GM21381 (cell line): Measurements from ENCODE around the gene PAPPA2.

Experiments
- ATAC-seq: cut with Tn5 transposase; IDR thresholded peaks from one replicate; pipeline ENCODE4 v1.9.1; 2021; ENCODE audit warnings: mild to moderate bottlenecking, moderate library complexity; ENCODE audit not compliant: unreplicated experiment

Gene PAPPA2

DNA sequence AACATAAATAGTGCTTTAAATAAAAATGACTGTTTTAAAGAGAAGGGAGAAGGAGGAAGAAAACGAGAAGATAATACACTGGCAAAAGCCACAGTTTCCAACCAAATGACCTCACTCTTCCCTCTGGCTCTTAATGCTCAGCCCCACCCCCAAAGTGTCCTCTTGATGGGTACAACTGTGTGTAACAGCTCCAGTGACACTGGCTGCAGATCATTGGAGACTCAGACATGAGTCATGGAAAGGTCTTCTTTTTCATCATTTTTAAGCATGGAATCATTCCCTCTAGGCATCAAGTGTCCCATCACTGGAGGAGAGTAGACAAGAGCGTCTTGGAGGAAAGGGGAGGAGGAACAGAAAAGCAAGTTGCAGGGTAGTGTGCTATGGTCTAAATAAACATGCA lies 333.0 kb downstream of the PAPPA2 start:
- ATAC-seq, result no peak

- no peak for ATAC-seq
These were observed 333.6 kb downstream of the PAPPA2 start for GRCh38 chr1:176796583-176796982.

- no peak for ATAC-seq
These were observed 336.4 kb downstream of the PAPPA2 start for GRCh38 chr1:176799327-176799726.

DNA sequence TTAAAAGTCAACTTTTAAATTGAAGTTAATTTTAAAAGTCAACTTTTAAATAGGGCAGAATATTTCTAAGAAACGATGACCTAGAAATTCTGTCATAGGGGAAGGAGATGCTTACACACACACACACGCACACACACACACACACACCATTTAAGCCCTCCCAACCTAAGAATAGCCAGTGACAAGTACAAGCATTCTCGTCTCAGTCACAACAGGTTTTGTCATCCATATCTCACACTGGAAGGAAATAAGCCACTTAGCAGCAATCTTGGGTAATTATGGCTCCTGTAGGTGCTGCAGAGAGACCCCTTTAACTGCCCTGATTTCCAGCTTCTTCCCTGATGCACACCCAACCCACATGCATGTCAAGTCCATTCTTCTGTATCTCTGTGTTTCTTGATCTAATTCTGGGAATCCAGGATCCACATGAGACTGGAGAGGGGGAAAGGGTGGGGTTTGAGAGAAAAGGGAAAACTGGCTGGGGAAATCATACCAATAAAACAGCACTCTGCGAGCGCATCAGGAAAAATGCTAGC lies 338.1 kb downstream of the PAPPA2 start:
- ATAC-seq, result no peak

DNA sequence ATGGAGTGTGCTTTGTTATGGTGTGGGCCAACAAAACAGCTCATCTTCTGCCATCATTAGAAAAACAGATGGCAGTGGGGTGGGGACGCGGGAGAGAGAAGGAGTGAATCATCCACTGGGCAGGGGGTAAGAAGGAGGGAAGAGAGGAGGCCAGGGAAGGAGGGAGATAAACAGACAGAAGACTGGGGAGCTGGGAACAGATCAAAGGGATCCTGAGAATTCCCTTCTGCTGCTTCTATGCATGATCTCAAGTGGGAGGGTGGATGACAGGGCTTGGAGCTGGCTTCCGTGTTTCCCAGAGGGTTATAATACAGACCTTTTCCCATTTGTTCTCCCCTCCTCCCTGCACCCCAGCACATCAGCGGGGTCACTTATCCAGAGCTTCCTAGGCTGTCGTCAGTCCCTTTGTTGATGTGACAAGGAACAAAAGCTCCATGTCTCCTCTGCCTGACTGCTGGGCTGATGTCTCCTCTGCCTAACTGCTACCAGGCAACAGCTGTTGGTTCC lies 338.6 kb downstream of the PAPPA2 start:
- ATAC-seq, result no peak

DNA sequence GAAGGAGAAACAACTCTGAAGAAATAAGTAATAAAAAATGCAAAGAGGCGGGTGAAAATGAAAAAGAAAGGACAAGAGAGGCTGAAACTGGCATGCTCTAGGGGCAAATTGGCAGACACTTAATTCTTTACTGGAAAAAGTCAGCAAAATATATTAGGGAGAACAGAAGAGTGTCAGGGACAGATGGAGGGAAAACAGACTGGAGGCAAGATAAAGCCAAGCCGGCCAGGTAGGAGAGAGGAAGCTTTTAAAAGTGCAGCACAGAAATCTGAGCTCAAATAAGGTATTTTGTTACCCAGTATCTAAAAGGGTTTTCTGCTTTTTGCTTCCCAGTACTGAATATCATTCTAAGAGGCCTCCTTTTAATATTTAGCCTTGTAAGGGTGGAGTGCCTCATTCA lies 339.3 kb downstream of the PAPPA2 start:
- ATAC-seq, result no peak

GRCh38 chr1:176803042-176803441 lies 340.1 kb downstream of the PAPPA2 start:
- no peak for ATAC-seq

DNA sequence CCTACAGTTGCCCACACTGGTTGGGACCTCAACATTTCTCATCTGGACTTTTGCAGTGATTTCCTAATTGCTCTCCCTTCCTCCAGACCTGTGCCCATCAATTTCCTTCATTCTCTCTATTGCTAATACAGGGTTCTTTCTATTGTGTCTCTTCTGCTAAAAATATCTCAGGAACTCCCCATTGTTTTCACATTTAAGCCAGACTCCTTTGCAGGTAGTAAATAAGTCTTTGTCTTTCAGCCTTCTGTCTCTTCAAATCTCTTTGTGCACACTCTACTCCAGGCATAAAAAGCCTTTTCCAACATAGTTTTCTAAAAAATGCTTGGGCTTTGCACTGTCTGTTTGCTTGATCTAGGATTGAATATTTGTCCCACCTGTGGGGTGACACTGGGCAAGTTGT lies 340.6 kb downstream of the PAPPA2 start:
- ATAC-seq, result no peak

DNA sequence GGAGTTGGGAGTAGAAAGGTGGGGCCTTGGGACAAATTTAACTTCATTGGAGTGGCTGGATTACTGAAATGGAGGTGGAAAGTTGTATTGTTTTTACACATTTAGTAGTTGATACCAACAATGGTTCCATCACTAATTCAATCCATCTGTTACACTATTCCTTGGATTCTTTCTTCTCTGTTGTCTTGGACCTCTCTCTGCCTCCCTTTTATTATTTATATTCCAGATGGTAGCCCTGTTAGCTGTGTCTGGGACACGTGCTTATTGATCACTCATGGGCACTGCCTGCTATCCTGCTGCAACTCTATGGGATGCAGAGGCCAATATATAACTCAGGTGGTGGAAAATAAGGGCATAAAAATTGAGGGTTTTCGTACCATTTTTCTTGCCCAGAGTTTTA lies 346.3 kb downstream of the PAPPA2 start:
- no peak for ATAC-seq

- ATAC-seq, result no peak
These were observed 348.7 kb downstream of the PAPPA2 start for GRCh38 chr1:176811511-176812288.

DNA sequence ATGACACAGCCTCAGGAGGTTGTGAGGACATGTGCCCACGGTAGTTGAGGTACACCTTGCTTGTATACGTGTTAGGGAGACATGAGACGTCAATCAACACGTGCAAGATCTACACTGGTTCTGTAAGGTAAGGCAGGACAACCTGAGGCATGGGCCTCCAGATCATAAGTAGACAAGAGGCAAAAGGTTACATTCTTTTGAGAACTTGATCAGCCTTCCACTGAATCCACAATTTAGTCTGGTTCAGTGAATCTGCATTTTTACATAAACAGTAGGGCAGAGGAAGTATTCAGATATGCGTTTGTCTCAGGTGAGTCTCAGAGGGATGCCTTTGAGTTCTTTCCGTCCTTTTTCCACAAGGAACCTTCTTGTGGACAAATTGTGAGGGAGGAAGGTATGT lies 352.6 kb downstream of the PAPPA2 start:
- no peak for ATAC-seq

DNA sequence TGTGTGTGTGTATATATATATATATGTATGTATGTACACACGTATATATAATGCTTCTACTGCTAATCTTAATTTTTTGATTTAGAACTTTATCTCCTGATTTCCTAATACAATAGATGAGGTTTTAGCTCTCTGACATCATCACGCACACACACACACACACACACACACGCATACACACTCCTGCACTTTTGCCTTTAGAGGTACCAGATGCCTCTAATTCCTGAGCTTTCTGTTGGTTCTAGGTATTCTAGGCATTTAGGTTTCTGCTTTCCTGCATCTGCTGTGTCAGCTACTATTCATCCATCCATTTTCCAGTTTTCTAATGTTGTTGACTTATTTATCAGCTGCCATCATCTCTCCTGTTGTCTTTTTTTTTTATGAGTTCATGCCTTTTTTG lies 353.3 kb downstream of the PAPPA2 start:
- no peak for ATAC-seq

DNA sequence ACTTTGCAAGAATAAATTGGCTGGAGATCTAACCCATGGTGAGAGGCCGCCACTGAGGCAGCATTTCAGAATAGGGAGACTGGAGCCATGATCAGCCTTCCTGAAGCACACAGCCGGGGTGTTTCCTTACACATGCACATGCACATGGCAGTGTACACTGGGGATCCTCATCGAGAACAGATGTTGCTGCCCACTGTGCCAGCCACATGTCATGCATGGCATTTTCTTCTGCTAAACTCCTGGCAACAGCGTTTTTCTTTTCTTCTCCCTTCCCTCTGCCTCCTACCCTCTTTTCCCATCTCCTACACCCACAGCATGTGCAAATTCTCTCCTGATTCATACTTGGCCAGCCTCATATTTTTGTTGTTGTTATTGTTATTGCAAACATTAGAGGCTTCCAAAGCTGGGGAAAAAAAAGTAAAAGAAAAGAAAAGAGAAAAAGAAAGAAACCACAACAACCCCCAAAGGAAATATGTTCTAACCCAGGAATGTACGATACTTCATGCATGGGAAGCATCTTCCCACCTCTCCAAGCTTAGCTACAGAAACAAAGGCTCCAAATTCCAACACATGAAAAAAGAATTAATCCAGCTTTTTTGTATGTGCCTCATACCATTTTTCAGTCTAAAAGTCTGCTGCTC lies 357.5 kb downstream of the PAPPA2 start:
- ATAC-seq, result no peak

GRCh38 chr1:176826265-176826664 lies 363.3 kb downstream of the PAPPA2 start:
- ATAC-seq, result no peak

GRCh38 chr1:176829261-176829660 lies 366.3 kb downstream of the PAPPA2 start:
- ATAC-seq, result no peak

DNA sequence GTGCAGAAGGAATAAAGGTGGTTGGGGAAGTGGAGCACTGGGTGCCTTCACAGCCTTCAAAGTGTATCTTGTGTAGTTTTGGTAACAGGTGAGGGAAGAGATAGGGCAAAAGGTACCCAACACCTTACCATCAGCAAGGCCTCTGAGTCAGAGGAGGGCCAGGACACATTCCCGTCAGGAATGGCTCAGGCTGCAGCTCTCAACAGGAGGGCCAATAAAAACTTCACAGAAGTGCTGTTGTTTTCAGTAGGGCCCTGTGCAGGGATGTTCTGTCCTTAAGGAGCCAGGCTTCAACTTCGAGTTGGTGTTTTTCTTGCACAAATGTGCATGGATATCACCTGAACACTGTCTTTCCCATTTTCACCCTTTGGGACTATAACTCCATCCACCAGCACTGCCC lies 368.2 kb downstream of the PAPPA2 start:
- no peak for ATAC-seq

DNA sequence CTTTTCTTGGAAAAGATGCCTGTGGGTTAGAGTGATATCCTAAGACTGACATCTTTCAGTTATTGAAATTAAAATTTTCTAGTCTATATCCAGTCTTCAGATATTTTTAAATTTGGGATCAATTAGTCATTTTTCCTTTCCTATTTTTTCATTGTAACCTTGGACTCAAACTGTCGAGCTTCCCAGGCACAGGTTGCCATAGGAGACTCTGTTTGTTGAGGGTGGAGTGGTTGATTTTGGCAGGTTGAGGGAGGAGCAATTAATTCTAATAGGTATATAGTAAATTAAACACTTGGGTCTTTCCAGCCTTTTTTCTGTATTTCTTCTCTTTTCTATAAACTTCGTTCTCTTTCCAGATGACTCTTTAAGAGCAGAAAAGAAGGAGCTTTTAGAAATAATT lies 374.7 kb downstream of the PAPPA2 start:
- no peak for ATAC-seq

DNA sequence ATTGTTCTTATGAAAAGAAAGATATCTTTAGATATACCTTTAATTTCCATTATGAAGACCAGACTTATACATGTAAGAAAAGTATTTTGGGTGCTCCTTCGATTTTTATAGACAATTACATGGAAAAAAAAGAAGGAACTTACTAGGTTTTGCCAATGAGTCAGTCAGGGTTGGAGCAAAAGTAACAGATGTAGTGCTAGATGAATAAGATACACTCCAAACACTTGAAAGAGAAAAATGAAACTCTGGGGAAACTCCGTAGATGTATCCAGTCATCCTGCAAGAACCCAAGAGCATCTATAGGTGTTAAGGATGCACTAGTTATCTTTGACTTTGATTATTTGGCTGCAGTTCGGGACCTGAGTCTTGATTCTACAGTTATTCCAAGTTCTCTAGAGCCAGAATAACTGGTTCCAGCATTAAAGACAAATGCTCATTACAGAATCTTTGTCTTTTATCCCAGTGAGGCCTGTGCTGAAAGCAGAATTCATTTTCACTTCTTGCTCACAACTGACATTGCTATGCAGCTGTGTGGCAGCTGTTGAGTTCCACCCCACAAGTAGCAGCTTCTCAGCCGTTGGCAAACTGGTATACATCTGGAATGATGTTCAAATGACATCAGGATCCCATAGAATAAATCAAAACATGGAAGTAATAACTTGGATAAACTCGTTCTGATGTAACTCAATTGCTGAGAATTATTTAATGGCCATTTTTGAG lies 375.5 kb downstream of the PAPPA2 start:
- no peak for ATAC-seq

- ATAC-seq, result no peak
These were observed 376.2 kb downstream of the PAPPA2 start for GRCh38 chr1:176839216-176839615.

- no peak for ATAC-seq
These were observed 378.3 kb downstream of the PAPPA2 start for GRCh38 chr1:176841238-176841637.
